ENCODE results near the gene CIT. TPM values are rescaled to one million over a fixed set of nuclear protein-coding genes. Genes with fewer than 3 reads are reported as not detected.

Gene CIT
- polyA plus RNA-seq, 1 experiment: 14.5 TPM

GRCh38 chr12:119822046-119822445 is 55.1 kb downstream of the CIT start:
- ChIA-PET POLR2A (no interaction called here), CTCF (no interaction called here)
- H3K36me3 ChIP-seq (ENCODE audit: control insufficient read depth, insufficient read depth, low read length): no peaks in the 10 kb centered on the region
- TF ChIP-seq, protein P1, sequence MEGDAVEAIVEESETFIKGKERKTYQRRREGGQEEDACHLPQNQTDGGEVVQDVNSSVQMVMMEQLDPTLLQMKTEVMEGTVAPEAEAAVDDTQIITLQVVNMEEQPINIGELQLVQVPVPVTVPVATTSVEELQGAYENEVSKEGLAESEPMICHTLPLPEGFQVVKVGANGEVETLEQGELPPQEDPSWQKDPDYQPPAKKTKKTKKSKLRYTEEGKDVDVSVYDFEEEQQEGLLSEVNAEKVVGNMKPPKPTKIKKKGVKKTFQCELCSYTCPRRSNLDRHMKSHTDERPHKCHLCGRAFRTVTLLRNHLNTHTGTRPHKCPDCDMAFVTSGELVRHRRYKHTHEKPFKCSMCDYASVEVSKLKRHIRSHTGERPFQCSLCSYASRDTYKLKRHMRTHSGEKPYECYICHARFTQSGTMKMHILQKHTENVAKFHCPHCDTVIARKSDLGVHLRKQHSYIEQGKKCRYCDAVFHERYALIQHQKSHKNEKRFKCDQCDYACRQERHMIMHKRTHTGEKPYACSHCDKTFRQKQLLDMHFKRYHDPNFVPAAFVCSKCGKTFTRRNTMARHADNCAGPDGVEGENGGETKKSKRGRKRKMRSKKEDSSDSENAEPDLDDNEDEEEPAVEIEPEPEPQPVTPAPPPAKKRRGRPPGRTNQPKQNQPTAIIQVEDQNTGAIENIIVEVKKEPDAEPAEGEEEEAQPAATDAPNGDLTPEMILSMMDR (IDR thresholded peaks at IDR 0.05; ENCODE audit: insufficient read depth, low read depth, low read length): no peak
- no peak for DNase-seq (ENCODE audit: low read depth)
- H3K27me3 ChIP-seq (ENCODE audit: control insufficient read depth, insufficient read depth, low read length): no peaks in the 10 kb centered on the region
- no peak overlapping the region for H3K4me3 ChIP-seq (ENCODE audit: low read depth, low read length)

DNA sequence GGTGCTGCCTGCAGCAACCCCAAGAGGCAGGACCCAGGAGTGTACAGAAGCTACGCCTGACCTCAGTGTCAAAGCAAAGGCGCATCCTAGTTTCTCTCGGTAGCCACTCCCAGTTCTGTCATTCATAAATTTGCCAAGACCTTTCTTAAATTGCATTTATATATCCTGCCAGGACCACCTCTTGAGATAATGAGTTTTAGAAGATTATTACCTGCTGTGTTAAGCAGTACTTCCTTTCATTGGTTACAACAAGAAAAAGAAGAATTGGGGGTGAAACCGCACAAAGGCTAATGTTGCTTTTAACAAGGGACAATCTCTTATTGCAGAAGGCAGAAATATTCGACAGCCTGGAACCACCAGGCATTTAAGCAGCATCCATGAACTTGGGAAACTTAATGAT is 57.8 kb downstream of the CIT start:
- POLR2A ChIA-PET: no interaction called here
- Histone ChIP-seq H3K4me3 (ENCODE audit: low read depth, low read length) (no peak overlapping the region), H3K27me3 (ENCODE audit: control insufficient read depth, insufficient read depth, low read length) (no peaks in the 10 kb centered on the region), H3K36me3 (ENCODE audit: control insufficient read depth, insufficient read depth, low read length) (no peaks in the 10 kb centered on the region)
- CTCF ChIA-PET: interaction anchor here (0.8 kb wide), 1 partner anchor 39 kb away, joined by 3 read pairs; no protein-coding TSS in a partner anchor
- TF ChIP-seq, protein P1 (IDR thresholded peaks at IDR 0.05; ENCODE audit: insufficient read depth, low read depth, low read length): no peak
- no peak for DNase-seq (ENCODE audit: low read depth)

- H3K4me3 ChIP-seq (ENCODE audit: low read depth, low read length): no peak overlapping the region
- no peaks in the 10 kb centered on the region for H3K36me3 ChIP-seq (ENCODE audit: control insufficient read depth, insufficient read depth, low read length)
- H3K27me3 ChIP-seq (ENCODE audit: control insufficient read depth, insufficient read depth, low read length): no peaks in the 10 kb centered on the region
- CTCF ChIA-PET: interaction anchor here (0.7 kb wide), 1 partner anchor 163 kb away, joined by 3 read pairs; no protein-coding TSS in a partner anchor
- no peak for DNase-seq (ENCODE audit: low read depth)
- TF ChIP-seq, protein P1 (IDR thresholded peaks at IDR 0.05; ENCODE audit: insufficient read depth, low read depth, low read length): no peak
- POLR2A ChIA-PET: no interaction called here
Observed at GRCh38 chr12:119817546-119818343, 59.4 kb downstream of the CIT start.

GRCh38 chr12:119809023-119809422 is 68.1 kb downstream of the CIT start:
- no peaks in the 10 kb centered on the region for H3K36me3 ChIP-seq (ENCODE audit: control insufficient read depth, insufficient read depth, low read length)
- CTCF ChIA-PET: interaction anchor here (0.6 to 0.8 kb wide), 2 partner anchors 18 to 89 kb away, joined by 3 to 4 read pairs; no protein-coding TSS in a partner anchor
- TF ChIP-seq, protein P1 (IDR thresholded peaks at IDR 0.05; ENCODE audit: insufficient read depth, low read depth, low read length): no peak

GRCh38 chr12:119808441-119808840 is 68.7 kb downstream of the CIT start:
- ChIA-PET POLR2A (no interaction called here), CTCF (interaction anchor here (0.6 to 0.8 kb wide), 2 partner anchors 19 to 89 kb away, joined by 3 to 4 read pairs; no protein-coding TSS in a partner anchor)
- DNase-seq (ENCODE audit: low read depth): no peak
- H3K27me3 ChIP-seq (ENCODE audit: control insufficient read depth, insufficient read depth, low read length): no peaks in the 10 kb centered on the region
- TF ChIP-seq, protein P1 (IDR thresholded peaks at IDR 0.05; ENCODE audit: insufficient read depth, low read depth, low read length): no peak
- H3K36me3 ChIP-seq (ENCODE audit: control insufficient read depth, insufficient read depth, low read length): no peaks in the 10 kb centered on the region
- no peak overlapping the region for H3K4me3 ChIP-seq (ENCODE audit: low read depth, low read length)

More at GRCh38 chr12:119809023-119809422, 68.1 kb downstream of the CIT start:
- POLR2A ChIA-PET: no interaction called here
- no peaks in the 10 kb centered on the region for H3K27me3 ChIP-seq (ENCODE audit: control insufficient read depth, insufficient read depth, low read length)
- H3K4me3 ChIP-seq (ENCODE audit: low read depth, low read length): no peak overlapping the region
- no peak for DNase-seq (ENCODE audit: low read depth)

Data from BJ (cell line).